GM18519 (cell line): ENCODE measurements around the gene TFEB.

ENCODE experiments used
- ATAC-seq: cut with Tn5 transposase; IDR thresholded peaks from one replicate; pipeline ENCODE4 v1.9.1; 2021; ENCODE audit warnings: mild to moderate bottlenecking, moderate library complexity; ENCODE audit not compliant: unreplicated experiment, low FRiP score

The TFEB gene

GRCh38 chr6:41709375-41709774 lies 26.0 kb downstream of the TFEB start:
- no peak for ATAC-seq

GRCh38 chr6:41708856-41709255 lies 26.6 kb downstream of the TFEB start:
- ATAC-seq: no peak

GRCh38 chr6:41707565-41708200 lies 27.7 kb downstream of the TFEB start:
- ATAC-seq: no peak

- ATAC-seq: no peak
These were observed 28.4 kb downstream of the TFEB start for GRCh38 chr6:41706876-41707564.

GRCh38 chr6:41705996-41706835 lies 29.2 kb downstream of the TFEB start:
- peak; percentile 37 for ATAC-seq

- ATAC-seq: no peak
These were observed 30.0 kb downstream of the TFEB start for GRCh38 chr6:41705311-41705995.

GRCh38 chr6:41704656-41705310 lies 30.6 kb downstream of the TFEB start:
- ATAC-seq: no peak

- no peak for ATAC-seq
These were observed 31.4 kb downstream of the TFEB start for GRCh38 chr6:41704028-41704427.

GRCh38 chr6:41702771-41703494 lies 32.5 kb downstream of the TFEB start:
- no peak for ATAC-seq

GRCh38 chr6:41702089-41702745 lies 33.2 kb downstream of the TFEB start:
- ATAC-seq: no peak

GRCh38 chr6:41700463-41701347 lies 34.7 kb downstream of the TFEB start:
- ATAC-seq: no peak

GRCh38 chr6:41699063-41699462 lies 36.3 kb downstream of the TFEB start:
- ATAC-seq: no peak

- no peak for ATAC-seq
These were observed 37.3 kb downstream of the TFEB start for GRCh38 chr6:41697861-41698781.

GRCh38 chr6:41696788-41697187 lies 38.6 kb downstream of the TFEB start:
- ATAC-seq: no peak

GRCh38 chr6:41695825-41696224 lies 39.6 kb downstream of the TFEB start:
- ATAC-seq: no peak

GRCh38 chr6:41694815-41695526 lies 40.4 kb downstream of the TFEB start:
- ATAC-seq: no peak
